H1 (cell line): ENCODE measurements around the gene TEX14. TPM values are rescaled to one million over a fixed set of nuclear protein-coding genes. Genes with fewer than 3 reads are reported as not detected.

ENCODE experiments used
- CTCF ChIA-PET: fragments of 300-600 bp; sonication (Branson Sonifier 250); formaldehyde crosslinking; loops from one replicate; lab custom pipeline; 2021; ENCODE audit not compliant: partially characterized antibody; lab: Charles Lee
- POLR2A ChIA-PET: fragments of 300-600 bp; sonication (Branson Sonifier 250); formaldehyde crosslinking; loops from one replicate; lab custom pipeline; 2021; ENCODE audit warnings: inconsistent platforms; ENCODE audit not compliant: partially characterized antibody; lab: Charles Lee
- DNase-seq, 2 experiments: peaks; one replicate each; pipeline versions ENCODE4 v3.0.0 to v3.0.0-alpha.2; 2010 to 2022; ENCODE audit warnings: low spot score in 2 of 2, low read depth in 1 of 2, mixed read lengths in 1 of 2
- FAIRE-seq: peaks from 2 replicates; lab custom pipeline; 2011; peaks lifted over from hg19 to GRCh38; lab: Jason Lieb, UNC
- H2AFZ ChIP-seq: 2 replicates; pipeline ENCODE4 v1.8.1; 2012; ENCODE audit warnings: low read length, inconsistent platforms
- H2AK5ac ChIP-seq: 2 replicates; pipeline ENCODE4 v1.6.1; 2013; ENCODE audit warnings: low read depth, low read length
- H2BK120ac ChIP-seq: replicated peaks from 2 replicates; pipeline ENCODE3; 2013; ENCODE audit warnings: low read depth, low read length, inconsistent platforms
- H2BK12ac ChIP-seq: 2 replicates; pipeline ENCODE4 v1.6.1; 2013; ENCODE audit warnings: low read depth, low read length
- H2BK15ac ChIP-seq: 2 replicates; pipeline ENCODE4 v1.6.1; 2013; ENCODE audit warnings: low read length
- H2BK20ac ChIP-seq: 2 replicates; pipeline ENCODE4 v1.6.1; 2013; ENCODE audit warnings: low read length
- H2BK5ac ChIP-seq: 2 replicates; pipeline ENCODE4 v1.6.1; 2013; ENCODE audit warnings: low read depth, low read length
- H3K14ac ChIP-seq: 2 replicates; pipeline ENCODE4 v1.6.1; 2013; ENCODE audit warnings: inconsistent platforms; ENCODE audit not compliant: insufficient read length
- H3K18ac ChIP-seq: 2 replicates; pipeline ENCODE4 v1.6.1; 2013; ENCODE audit warnings: low read length; ENCODE audit errors: extremely low read depth
- H3K23ac ChIP-seq: 2 replicates; pipeline ENCODE4 v1.6.1; 2013; ENCODE audit warnings: inconsistent platforms; ENCODE audit not compliant: insufficient read length
- H3K23me2 ChIP-seq: 2 replicates; pipeline ENCODE4 v1.6.1; 2013; ENCODE audit warnings: low read depth, low read length
- H3K27ac ChIP-seq: 2 replicates; pipeline ENCODE4 v1.6.1; 2011; ENCODE audit warnings: low read depth, low read length, inconsistent platforms
- H3K27me3 ChIP-seq, 4 experiments: replicated peaks in 1 of 4; 1 replicate in 1 of 4; 2 replicates in 3 of 4; pipeline versions ENCODE4 v1.6.1 to v1.8.1; 2011 to 2013; ENCODE audit warnings: low read length in 3 of 4, mild to moderate bottlenecking in 3 of 4, inconsistent platforms in 2 of 4, mixed read lengths in 2 of 4, moderate library complexity in 1 of 4; ENCODE audit not compliant: control insufficient read depth in 3 of 4, insufficient read depth in 3 of 4; ENCODE audit errors: extremely low read depth in 1 of 4
- H3K36me3 ChIP-seq, 4 experiments: 2 replicates each; pipeline versions ENCODE4 v1.6.1 to v1.8.1; 2011 to 2013; ENCODE audit warnings: mild to moderate bottlenecking in 4 of 4, low read length in 3 of 4, moderate library complexity in 2 of 4, control low read depth in 1 of 4, inconsistent platforms in 1 of 4; ENCODE audit not compliant: insufficient read depth in 4 of 4, control insufficient read depth in 2 of 4
- H3K4ac ChIP-seq: replicated peaks from 2 replicates; pipeline ENCODE3; 2013; ENCODE audit warnings: low read length, low read depth, mixed read lengths, inconsistent platforms; ENCODE audit not compliant: insufficient read length
- H3K4me1 ChIP-seq, 4 experiments: replicated peaks in 1 of 4; 1 replicate in 1 of 4; 2 replicates in 3 of 4; pipeline versions ENCODE4 v1.6.1 to v1.8.1; 2011 to 2013; ENCODE audit warnings: low read length in 3 of 4, inconsistent platforms in 2 of 4, mixed read lengths in 1 of 4; ENCODE audit not compliant: insufficient read depth in 4 of 4, control insufficient read depth in 3 of 4
- H3K4me2 ChIP-seq, 2 experiments: 2 replicates each; pipeline versions ENCODE4 v1.6.1 to v1.8.1; 2011 to 2013; ENCODE audit warnings: low read depth in 2 of 2, low read length in 2 of 2, control low read depth in 1 of 2, inconsistent platforms in 1 of 2, mild to moderate bottlenecking in 1 of 2; ENCODE audit not compliant: insufficient read depth in 1 of 2
- H3K4me3 ChIP-seq, 4 experiments: fragments of 200-600, 300-600 bp in 1 of 4; sonication (generic), shearing (Covaris generic), sonication (Bioruptor Twin) in 1 of 4; 2 replicates each; pipeline versions ENCODE4 v1.5.1 to v1.8.1; 2011 to 2016; ENCODE audit warnings: low read length in 4 of 4, low read depth in 3 of 4, control low read depth in 2 of 4, inconsistent platforms in 2 of 4, mild to moderate bottlenecking in 2 of 4, mixed read lengths in 1 of 4, moderate library complexity in 1 of 4; ENCODE audit not compliant: insufficient read depth in 2 of 4; ENCODE audit errors: extremely low read depth in 1 of 4
- H3K56ac ChIP-seq: replicated peaks from 2 replicates; pipeline ENCODE3; 2013; ENCODE audit warnings: low read depth, mild to moderate bottlenecking, mixed read lengths, low read length, inconsistent platforms; ENCODE audit not compliant: insufficient read length
- H3K79me1 ChIP-seq: 2 replicates; pipeline ENCODE4 v1.6.1; 2013; ENCODE audit warnings: low read depth, low read length, control low read depth
- H3K79me2 ChIP-seq, 2 experiments: 2 replicates each; pipeline versions ENCODE4 v1.6.1 to v1.8.1; 2012 to 2013; ENCODE audit warnings: low read length in 2 of 2, mild to moderate bottlenecking in 2 of 2, inconsistent platforms in 1 of 2; ENCODE audit not compliant: insufficient read depth in 2 of 2, control insufficient read depth in 1 of 2
- H3K9ac ChIP-seq, 4 experiments: replicated peaks in 1 of 4; 1 replicate in 1 of 4; 2 replicates in 3 of 4; pipeline versions ENCODE4 v1.6.1 to v1.8.1; 2011 to 2013; ENCODE audit warnings: low read depth in 3 of 4, low read length in 3 of 4, control low read depth in 2 of 4, mild to moderate bottlenecking in 2 of 4, moderate library complexity in 2 of 4, inconsistent platforms in 1 of 4; ENCODE audit errors: extremely low read depth in 1 of 4
- H3K9me3 ChIP-seq, 2 experiments: 2 replicates each; pipeline versions ENCODE4 v1.6.1 to v1.8.1; 2012 to 2013; ENCODE audit warnings: mild to moderate bottlenecking in 2 of 2, moderate library complexity in 2 of 2, control low read depth in 1 of 2, inconsistent platforms in 1 of 2, low read depth in 1 of 2, low read length in 1 of 2, mixed read lengths in 1 of 2; ENCODE audit not compliant: insufficient read depth in 2 of 2
- H4K20me1 ChIP-seq, 2 experiments: replicated peaks in 1 of 2; 2 replicates each; pipeline versions ENCODE3 to v1.8.1; 2011 to 2013; ENCODE audit warnings: inconsistent platforms in 2 of 2, low read length in 2 of 2, mild to moderate bottlenecking in 1 of 2; ENCODE audit not compliant: insufficient read depth in 2 of 2, control insufficient read depth in 1 of 2
- H4K5ac ChIP-seq: 2 replicates; pipeline ENCODE4 v1.6.1; 2013; ENCODE audit warnings: low read length, low read depth, mixed read lengths, inconsistent platforms; ENCODE audit not compliant: insufficient read length
- H4K8ac ChIP-seq: 2 replicates; pipeline ENCODE4 v1.8.0; 2013; ENCODE audit warnings: mild to moderate bottlenecking, moderate library complexity, low read length, inconsistent platforms; ENCODE audit not compliant: insufficient read depth; ENCODE audit errors: extremely low read depth
- H4K91ac ChIP-seq: replicated peaks from 2 replicates; pipeline ENCODE3; 2013; ENCODE audit warnings: low read length, mixed read lengths, inconsistent platforms; ENCODE audit not compliant: insufficient read length
- BACH1 ChIP-seq: IDR thresholded peaks from 2 replicates; pipeline ENCODE4 v1.6.1; 2012; ENCODE audit warnings: low read length, improper control_type of control experiment
- FOSL1 ChIP-seq: IDR thresholded peaks from 2 replicates; pipeline ENCODE4 v1.6.1; 2011; ENCODE audit warnings: mild to moderate bottlenecking, low read depth, low read length, moderate library complexity; ENCODE audit not compliant: insufficient read depth
- RXRA ChIP-seq: IDR thresholded peaks from 2 replicates; pipeline ENCODE4 v1.6.1; 2011; ENCODE audit warnings: low read depth, mild to moderate bottlenecking, low read length, moderate library complexity; ENCODE audit not compliant: insufficient read depth
- TAF7 ChIP-seq: optimal IDR thresholded peaks from 2 replicates; pipeline ENCODE3; 2011; ENCODE audit warnings: low read depth, mild to moderate bottlenecking, inconsistent platforms, low read length, moderate library complexity, borderline replicate concordance
- TCF12 ChIP-seq: IDR thresholded peaks from 2 replicates; pipeline ENCODE4 v1.6.1; 2011; ENCODE audit warnings: low read depth, mild to moderate bottlenecking, low read length
- ZNF274 ChIP-seq: IDR thresholded peaks from 2 replicates; pipeline ENCODE4 v1.7.0; 2012; ENCODE audit warnings: low read length, borderline replicate concordance; ENCODE audit errors: extremely low read depth
- WGBS, 2 experiments: shearing (Covaris generic) in 1 of 2; methylation state at CpG; one replicate each; pipeline versions ENCODE4 v1.1.6 to v1.1.7; 2013 to 2015; ENCODE audit warnings: low lambda C conversion rate in 2 of 2, mixed read lengths in 2 of 2, inconsistent platforms in 1 of 2, low coverage in 1 of 2, missing lambda C conversion rate in 1 of 2; ENCODE audit not compliant: insufficient replicate concordance in 2 of 2, insufficient coverage in 1 of 2, insufficient read length in 1 of 2; ENCODE audit errors: extremely low coverage in 1 of 2, missing lambda C conversion rate in 1 of 2; 5-methylcytosine and 5-hydroxymethylcytosine counted together
- polyA plus RNA-seq, 7 experiments: library from polyadenylated mRNA; depleted of rRNA in 3 of 7; stranded (reverse) in 5 of 7; unstranded in 2 of 7; fragments of >200 nt in 5 of 7; fragments of 200-250 nt in 2 of 7; gene quantifications; 1 replicate in 5 of 7; 2 replicates in 1 of 7; 4 replicates in 1 of 7; pipeline versions ENCODE4 v1.2.1 to v1.2.3, GENCODE V29; 2011 to 2013; ENCODE audit warnings: missing spikeins in 2 of 7, mixed read lengths in 2 of 7
- total RNA-seq: library from RNA; stranded (reverse); fragmentation: NEBNext Ultra II Directional; extraction: Animal tissue kit (Norgen Biotek cat#: 25700); gene quantifications from 2 replicates; pipeline ENCODE4 v1.2.1, GENCODE V29; 2021
- TF ChIP-seq, protein P1 (sequence below): IDR thresholded peaks from 2 replicates; pipeline ENCODE4 v1.6.1; 2011; ENCODE audit warnings: low read depth, mild to moderate bottlenecking, low read length; ENCODE audit not compliant: insufficient read depth

The TEX14 gene
- total and polyA plus RNA-seq, 2 of the 8 experiments (the other 6 are each of a cell fraction or from before 2014, with no cell fraction given), result 0.83 to 2.5 TPM

DNA sequence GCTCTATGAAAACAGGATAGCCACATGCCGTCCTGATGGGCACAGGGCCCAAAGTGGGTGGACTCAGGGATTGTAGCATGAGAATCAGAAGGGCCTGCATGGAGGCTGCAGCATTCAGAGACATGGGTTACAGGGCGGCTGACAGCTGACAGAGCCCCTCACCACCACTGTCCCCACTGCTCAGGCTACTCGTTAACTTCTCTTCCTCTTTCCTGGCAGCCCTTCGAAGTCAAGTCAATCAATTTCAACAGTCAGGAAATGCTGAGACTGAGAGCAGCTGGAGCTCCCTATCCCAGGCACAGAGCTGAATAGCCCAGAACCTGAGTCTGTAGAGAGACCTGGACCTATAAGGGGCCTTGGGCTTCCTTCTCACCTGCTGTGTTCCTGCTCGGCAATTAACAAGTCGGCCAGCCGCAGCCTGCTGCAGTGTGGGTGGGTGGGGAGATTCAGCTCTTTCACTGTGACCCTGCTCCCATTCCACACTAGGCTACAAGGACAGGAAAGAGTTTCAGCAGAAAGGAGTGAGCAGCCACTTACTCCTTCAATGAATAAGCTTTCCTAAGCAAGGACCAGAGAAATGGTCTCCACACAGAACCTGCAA lies 76.9 kb downstream of the TEX14 start:
- H4K8ac ChIP-seq, result no peak overlapping the region
- 90% methylated on average over 7 of the region's 7 CpGs; no CpG with 5 or more reads in 1 of the 2 experiments for WGBS, 2 experiments
- CTCF ChIA-PET, result interaction anchor here (0.7 to 2.4 kb wide), 8 partner anchors 9 to 29 kb away, joined by 3 to 6 read pairs (median 4); no protein-coding TSS in a partner anchor

More for the DNA sequence above, 76.9 kb downstream of the TEX14 start:
- no peak overlapping the region for H3K4me3 ChIP-seq
- no peak overlapping the region for H2BK12ac ChIP-seq
- H3K18ac ChIP-seq, result no peak overlapping the region
- no peak overlapping the region for H2BK20ac ChIP-seq
- H3K36me3 ChIP-seq, result no peaks in the 10 kb centered on the region
- H4K5ac ChIP-seq, result no peak overlapping the region
- no peak overlapping the region for H3K9ac ChIP-seq
- H3K4ac ChIP-seq, result no peak overlapping the region
- H4K20me1 ChIP-seq, result no peaks in the 10 kb centered on the region
- FAIRE-seq, result no peak
- no peak for DNase-seq
- peak overlapping the region; percentile 45; the same call in 1 of the 2 replicates for H2BK5ac ChIP-seq
- H3K23ac ChIP-seq, result no peak overlapping the region
- H2AFZ ChIP-seq, result no peak overlapping the region
- H3K56ac ChIP-seq, result no peak overlapping the region
- peak overlapping the region; percentile 72; the same call in 1 of the 2 replicates for H2BK15ac ChIP-seq
- no peak overlapping the region for H2BK120ac ChIP-seq
- peaks cover 0 to 2% (median 0%) of the 10 kb centered on the region in 4 experiments; a peak in 1 of 7 replicates for H3K4me1 ChIP-seq
- no peak for TF ChIP-seq TAF7
- no peak for TF ChIP-seq RXRA
- no peak for TF ChIP-seq ZNF274
- TF ChIP-seq TCF12, result no peak
- no peak for TF ChIP-seq BACH1
- no peak for TF ChIP-seq FOSL1
- TF ChIP-seq, protein P1, sequence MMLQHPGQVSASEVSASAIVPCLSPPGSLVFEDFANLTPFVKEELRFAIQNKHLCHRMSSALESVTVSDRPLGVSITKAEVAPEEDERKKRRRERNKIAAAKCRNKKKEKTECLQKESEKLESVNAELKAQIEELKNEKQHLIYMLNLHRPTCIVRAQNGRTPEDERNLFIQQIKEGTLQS, result no peak
- H3K23me2 ChIP-seq, result no peaks in the 10 kb centered on the region
- no peaks in the 10 kb centered on the region for H3K9me3 ChIP-seq
- H3K27ac ChIP-seq, result no peak overlapping the region
- POLR2A ChIA-PET, result interaction anchor here (1.4 to 9.0 kb wide), 3 partner anchors 10 to 16 kb away, joined by 3 to 73 read pairs (median 3); no protein-coding TSS in a partner anchor
- no peak overlapping the region for H4K91ac ChIP-seq
- H3K27me3 ChIP-seq, result no peaks in the 10 kb centered on the region
- H3K4me2 ChIP-seq, result no peak overlapping the region
- no peak overlapping the region for H3K14ac ChIP-seq
- no peaks in the 10 kb centered on the region for H3K79me1 ChIP-seq
- H2AK5ac ChIP-seq, result no peak overlapping the region
- H3K79me2 ChIP-seq, result no peaks in the 10 kb centered on the region
